Cerebellar nuclear complex (tissue), 1 donor: Measurements from ENCODE around the gene CORO6.

ENCODE experiments used
- DNase-seq, 2 experiments: peaks; one replicate each; lab custom pipeline; 2025; lab: John Stamatoyannopoulos, UW

The CORO6 gene

DNA sequence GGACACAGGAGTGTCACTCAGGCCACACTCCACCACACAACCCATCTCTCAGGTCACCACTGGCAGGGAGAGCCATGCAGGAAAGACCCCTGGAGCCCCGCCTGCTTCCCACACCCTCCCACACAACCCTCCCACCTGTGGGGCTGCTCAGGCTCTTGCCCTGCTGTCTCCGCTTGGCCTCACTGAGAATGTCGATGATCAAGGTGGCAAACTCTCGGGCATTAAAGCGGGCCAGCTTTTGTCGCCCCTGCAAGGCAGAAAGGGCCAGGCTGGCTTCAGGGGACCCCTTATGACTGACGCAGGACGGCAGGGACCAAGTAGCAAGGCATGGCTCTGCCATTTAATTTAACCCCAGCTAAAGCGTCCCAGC is 45.7 kb downstream of the CORO6 start:
- DNase-seq = no peak

DNA sequence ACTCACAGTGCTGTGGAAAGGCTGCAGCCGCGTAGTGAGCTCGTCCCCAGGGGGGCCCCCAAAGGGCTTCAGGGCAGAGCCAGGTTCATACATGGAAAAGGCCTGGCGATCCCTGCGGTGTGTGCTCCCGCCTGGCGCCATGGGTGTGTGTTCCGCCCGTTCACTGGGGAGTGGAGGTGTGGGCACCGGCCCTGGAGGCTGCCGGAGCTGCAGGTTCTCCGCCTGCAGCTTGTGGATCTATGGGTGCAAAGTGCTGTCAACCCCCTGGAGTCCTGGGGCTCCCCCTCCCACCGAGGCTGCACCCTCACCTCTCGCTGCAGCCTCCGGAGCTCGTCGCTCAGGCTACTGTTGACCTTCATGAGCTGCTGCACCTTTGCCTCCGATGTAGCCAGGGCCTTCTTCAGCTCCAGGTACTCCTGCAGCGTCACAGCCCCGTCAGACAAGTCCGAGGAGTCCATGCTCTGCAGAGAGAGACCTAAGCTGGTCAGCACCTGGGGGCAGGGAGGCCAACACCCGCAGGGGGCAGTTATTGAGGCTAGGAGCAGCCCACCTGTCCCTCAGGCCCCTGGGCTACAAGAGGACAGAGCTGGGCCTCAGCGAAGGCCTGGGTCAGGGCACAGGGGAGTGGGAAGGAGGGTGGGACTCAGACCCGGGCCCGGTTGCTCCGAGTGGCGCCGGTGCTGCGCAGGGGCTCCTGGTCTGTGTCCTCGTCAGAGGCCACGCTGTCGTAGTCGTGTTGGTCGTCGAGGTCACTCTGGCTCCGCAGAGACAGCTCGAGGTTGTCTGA is 46.3 kb downstream of the CORO6 start:
- no peak for DNase-seq

GRCh38 chr17:29575511-29576213 is 47.0 kb downstream of the CORO6 start:
- DNase-seq = no peak

DNA sequence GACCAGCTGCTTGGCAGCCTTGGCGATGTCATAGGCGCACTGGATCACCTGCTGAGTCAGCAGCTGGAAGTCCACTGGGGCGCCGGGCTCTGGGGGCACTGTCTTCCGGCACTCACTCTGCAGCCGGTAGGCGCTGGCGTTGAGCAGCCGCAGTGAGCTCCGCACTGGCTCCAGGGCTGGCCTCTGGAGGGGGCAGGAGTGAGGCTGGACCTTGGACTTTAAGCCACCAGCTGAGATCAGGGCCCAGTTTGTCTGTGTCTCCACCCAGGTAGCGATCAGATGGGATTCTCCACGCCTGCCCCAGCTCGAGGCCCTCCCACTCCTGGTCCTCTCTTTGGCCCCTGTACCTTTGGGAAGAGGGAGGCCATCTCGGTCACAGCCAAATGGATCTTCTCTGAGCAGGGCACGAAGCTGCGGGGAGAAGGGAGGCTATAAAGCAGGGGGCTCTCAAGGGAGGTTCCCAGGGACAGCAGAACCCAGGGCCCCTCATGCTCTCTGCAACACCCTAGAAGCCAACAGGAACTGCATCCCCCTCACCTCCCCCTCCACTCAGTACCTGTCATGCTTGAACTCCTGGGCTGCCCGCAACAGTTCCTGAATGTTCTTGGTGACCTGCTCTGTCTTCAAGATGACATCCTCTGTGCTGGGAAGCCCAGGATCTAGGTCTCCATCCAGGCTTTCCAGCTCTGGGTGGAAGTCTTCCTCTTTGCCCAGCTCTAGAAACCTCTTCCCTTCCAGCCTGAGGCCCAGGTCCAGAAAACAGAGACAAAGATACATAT is 47.8 kb downstream of the CORO6 start:
- no peak for DNase-seq

DNA sequence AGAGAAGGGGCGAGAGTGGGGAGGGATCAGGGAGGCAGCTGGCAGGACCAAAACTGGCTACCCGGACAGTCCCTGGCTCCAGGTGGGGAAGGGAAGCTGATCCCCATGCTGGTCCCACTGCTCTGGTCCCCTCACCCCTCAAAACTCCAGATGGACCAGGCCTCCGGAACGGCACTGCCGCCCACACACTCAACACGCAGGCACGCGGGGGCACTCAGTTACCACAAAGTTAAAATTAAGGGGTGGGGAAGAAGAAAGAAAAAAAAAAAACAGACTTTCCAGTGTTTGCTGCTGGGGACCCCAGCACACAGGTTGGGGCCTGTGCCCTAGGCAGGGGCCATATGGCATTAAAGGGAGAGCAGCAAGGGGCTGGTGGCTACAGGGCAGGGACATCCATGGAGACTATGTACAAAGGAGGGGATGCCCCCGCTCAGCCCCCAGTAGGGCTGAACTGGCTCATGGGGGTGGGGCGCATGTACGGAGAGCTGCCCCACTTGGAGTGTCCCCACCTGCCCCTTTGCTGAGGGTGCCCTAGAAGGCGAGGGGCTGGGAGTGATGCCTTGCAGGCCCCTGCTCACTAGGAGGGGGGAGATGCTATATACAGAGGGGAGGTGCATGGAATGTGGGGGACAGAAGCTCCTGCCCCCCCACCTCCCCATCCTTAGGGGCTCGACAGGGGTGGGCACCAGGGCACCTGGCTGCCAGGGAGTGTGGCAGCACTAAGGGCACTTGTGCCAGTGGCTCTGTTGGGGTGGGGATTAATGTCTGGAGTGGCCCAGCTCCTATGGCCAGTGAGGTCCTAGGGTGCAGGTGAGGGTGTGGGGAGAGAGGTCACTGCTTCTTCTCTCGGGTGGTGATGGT is 48.6 kb downstream of the CORO6 start:
- no peak for DNase-seq

DNA sequence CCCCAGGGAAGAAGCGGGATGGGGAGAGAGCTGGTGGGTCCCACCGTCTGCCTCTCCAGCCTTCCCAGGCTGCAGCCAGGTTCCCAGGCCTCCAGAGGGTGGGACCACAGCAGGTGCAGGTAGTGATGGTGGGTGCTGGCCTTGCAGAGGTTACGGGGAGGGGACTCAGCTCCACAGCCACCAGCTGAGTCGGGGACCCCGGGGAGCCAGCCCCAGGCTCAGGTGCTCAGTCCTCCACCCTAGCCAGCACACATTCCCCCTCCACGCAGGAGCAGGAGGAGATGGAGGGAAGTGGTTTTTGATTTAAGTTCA is 49.2 kb downstream of the CORO6 start:
- DNase-seq = no peak

DNA sequence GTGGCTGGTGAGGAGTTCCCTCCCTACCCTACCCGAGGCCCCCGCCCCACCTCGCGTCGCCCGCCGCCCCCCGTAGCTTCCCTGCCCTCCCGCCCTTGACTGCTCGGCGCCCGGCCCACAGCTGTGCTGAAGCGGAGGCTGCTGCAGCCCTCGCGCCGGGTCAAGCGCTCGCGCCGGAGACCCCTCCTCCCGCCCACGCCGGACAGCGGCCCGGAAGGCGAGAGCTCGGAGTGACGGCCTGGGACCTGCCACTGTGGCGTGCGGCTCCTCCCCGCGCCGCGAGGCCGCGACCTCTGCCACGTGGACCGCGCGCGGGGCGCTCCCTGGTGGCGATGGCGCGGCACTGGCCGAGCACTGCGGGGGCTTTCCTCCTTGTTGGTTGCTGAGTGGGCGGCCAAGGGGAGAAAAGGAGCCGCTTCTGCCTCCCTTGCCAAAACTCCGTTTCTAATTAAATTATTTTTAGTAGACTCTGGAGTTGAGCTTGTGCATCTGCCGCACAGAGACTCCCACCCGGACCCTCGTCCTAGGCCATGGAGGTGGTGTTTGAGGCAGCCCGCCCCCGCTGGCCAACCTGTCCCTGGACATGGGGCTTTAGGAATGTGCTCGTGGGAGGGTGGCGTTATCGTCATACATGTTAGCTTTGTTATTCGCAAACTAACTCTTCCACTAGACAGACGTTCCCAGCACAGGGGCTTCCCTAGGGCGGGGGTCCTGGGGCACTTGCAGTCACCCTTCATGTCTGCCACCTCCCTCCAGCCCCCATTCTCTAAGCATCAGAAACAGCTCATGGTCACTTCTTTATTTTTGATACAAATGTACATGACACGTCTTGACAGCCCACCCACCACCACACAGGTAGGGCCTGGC is 49.8 kb downstream of the CORO6 start:
- DNase-seq = no peak

DNA sequence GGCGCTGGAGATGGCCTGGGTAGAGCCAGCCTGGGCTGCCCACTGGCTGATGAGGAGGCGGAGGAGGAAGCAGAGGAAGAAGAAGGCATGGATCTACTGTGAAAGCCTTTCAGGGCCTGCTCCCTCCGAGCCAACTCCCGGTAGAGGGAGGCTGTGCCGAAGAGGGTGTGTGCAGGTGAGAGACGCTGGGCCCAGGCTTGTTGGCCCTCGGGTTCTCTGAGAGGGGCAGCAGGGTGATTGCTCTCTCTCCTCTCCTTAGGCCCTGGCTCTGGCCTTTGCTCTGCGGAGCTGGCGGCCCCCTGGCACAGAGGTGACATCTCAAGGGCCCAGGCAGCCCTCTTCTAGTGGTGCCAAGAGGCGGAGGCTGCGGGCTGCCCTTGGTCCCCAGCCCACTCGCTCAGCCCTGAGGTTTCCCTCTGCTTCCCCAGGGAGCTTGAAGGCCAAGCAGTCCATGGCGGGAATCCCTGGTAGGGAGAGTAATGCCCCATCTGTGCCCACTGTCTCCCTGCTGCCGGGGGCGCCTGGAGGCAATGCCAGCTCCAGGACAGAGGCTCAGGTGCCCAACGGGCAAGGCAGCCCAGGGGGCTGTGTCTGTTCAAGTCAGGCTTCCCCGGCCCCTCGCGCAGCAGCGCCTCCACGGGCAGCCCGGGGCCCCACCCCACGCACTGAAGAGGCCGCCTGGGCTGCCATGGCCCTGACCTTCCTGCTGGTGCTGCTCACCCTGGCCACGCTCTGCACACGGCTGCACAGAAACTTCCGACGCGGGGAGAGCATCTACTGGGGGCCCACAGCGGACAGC is 50.6 kb downstream of the CORO6 start:
- no peak for DNase-seq

GRCh38 chr17:29571486-29571882 is 51.2 kb downstream of the CORO6 start:
- no peak for DNase-seq

- DNase-seq = no peak
Observed at GRCh38 chr17:29570521-29570920, 52.2 kb downstream of the CORO6 start.

DNA sequence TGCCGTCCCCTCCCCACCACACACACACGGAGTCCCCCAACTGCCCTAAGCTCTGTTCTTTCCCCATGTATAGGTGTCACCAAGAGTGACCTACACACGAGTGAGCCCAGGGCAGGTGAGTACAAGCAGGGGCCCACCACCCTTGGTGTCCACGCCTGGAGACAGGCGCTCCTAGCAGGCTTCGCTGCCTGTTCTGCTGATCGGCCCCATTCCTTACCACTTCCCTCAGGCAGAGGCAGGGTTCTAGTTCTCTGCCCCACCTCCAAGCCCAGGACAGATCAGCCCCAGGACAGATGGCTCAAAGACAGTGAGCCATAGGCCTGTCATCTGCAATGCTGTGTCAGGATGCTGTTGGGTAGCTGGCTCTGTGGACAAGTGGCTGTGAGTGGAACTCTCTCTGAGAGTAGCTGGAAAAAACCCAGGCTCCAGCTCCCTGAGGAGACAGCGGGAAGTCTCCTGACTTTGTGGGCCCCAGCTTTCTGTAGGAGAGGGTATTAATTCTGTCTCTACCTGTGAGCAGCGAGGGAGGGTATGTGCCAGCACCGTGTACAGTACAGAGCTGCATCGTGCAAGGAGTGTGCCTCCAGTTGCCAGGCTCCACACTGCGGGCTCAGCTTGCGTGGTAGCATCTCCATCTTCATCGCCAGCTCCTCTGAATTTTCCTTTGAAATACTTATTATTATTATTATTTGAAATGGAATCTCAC is 53.3 kb downstream of the CORO6 start:
- DNase-seq = no peak

DNA sequence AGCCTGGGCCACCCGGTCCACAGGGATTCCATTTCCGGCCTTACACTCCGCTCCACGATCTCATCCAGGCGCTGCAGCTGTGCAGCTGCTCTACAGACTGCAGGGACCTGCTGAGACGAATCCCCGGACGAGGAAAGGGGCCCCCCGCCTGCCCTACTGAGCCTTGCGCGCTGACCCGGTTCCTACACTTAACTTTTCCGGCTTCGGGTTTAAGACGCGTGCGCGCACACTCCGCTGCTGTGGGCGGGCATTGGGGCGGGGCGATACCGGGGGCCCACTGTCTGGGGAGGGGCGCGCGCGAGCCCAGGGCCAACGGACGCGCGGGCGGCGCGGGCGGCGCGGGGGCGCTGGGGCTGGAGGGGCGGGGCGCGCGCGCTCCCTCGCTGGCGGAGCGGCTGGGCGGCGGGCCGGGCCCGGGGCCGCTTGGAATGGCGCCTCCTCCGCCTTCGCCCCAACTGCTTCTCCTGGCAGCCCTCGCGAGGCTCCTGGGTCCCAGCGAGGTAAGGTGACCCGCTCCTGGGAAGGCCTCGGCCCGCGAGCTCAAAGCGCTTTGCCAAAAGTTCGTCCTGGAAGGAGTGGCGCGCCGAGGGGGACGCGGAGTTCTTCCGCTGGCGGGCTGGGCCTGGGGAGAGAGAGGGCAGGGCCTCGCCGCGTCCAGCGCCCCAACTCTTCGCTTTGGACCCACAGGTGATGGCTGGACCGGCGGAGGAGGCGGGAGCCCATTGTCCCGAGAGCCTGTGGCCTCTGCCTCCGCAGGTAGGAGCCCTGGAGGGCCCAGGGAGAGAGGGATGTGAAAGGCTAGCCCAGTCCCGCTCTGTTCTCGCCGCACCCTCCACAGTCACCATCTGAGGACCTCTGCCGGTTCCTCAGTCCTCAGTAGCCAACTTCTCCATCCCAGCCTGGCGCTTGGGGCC is 54.1 kb downstream of the CORO6 start, which contains the start of gene TP53I13:
Gene TP53I13 (plus strand): TSS at position 371 of the 914 bp plus-strand sequence. CDS start 58 bp downstream, at position 429.
- DNase-seq = no peak

GRCh38 chr17:29567554-29568330 is 55.0 kb downstream of the CORO6 start:
- DNase-seq = no peak

DNA sequence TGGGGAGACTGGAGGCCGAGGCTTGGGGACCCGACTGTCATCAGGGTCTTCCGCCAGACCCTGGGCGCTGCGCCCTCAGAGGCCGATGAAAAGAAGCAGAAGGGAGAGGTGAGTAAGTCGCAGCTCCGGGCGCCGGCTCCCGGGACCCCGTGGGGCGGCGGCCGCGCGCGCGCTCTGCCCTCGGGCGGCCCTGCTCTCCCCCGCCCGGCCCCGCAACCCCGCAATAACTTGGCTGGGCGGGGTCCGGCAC is 55.5 kb downstream of the CORO6 start:
- no peak for DNase-seq

DNA sequence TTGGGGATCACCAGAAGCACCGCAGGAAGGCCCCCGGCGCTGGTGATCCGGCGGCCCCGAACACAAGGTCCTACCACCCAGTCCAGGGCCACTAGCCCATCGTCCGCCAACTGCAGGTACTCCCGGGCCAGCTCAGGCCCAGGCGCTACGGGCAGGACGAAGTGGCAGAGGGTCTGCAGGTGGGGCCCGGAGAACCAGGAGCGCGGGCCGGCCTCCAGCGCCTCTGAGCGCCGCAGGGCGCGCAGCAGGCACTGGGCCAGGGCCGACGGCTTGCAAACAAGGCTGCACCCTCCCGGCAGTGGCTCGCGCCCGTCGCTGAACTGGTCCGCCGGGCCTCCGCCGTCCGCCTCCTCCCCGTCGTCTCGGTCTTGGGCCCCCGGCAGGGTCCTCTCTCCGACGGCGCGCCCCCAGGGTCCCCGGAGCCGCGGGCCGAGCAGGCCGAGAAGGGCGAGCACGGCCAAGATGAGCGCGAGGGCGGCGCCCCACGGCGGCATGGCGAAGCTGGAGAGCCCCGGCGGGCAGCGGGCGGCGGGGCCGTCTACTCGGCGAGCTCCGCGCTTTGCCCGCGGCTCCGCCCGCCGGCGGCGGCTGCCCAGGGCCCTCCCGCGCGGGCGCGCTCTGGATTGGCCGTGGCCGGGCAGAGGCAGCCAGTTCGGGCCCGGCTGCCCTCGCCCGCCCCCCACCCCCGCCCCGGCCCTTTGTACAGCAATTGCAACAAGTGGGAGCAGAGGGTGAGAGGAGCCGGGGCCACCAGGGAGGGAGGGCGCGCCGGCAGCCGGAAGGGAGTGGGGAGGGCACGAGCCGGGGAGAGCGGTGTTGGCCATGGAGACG is 56.0 kb downstream of the CORO6 start, which contains the start of gene ABHD15:
Gene ABHD15 (minus strand): TSS at position 565 of the 831 bp plus-strand sequence. CDS start 71 bp downstream, at position 494.
- no peak for DNase-seq

DNA sequence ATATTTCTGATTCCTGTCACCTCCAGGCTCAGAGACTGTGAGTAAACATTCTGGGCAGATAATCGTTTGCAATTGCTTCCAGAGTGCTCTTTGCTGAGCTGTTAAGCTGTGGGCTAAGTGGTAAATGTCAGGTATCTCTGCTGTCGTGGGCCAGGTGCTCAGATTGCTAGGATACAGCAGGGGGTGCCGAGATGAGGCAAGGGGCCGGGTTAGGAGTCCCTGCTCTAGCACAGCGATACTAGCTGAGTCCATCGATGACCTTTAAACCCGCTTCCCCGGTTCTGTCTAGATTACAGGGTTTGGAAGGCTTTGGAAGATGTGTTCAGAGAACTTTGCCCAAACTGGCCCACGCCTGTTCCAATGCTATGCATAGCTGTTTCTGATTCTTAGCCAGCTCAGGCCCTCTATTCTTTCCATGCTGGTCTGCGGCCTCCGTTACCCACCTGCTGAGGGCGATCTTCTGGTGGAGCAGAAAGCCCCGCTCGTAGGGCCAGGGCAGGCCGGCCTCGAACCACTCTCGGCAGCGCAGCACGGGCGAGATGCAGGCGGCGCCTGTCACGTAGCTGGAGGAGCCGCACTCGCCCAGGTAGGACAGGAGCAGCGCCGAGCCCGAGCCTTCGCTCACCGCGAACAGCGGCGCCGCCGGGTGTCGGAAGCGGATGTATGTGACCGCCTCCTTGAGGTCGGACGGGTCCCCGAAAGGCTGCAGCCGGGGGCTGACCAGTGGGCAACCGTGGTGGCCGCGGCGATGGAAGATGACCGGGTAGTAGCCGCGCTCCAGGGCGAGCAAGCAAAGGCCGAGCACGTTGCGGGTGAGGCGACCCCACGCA is 56.9 kb downstream of the CORO6 start:
- DNase-seq = no peak
